T-cell (primary cell): ENCODE data around the gene P2RY8. TPM values are rescaled to one million over a fixed set of nuclear protein-coding genes. Genes with fewer than 3 reads are reported as not detected.

ENCODE experiments used
- ATAC-seq, 4 experiments: fragments of 200-7000 bp in 3 of 4; fragments of 150-1000 bp in 1 of 4; cut with Tn5 transposase; replicated peaks in 1 of 4; 1 replicate in 3 of 4; 2 replicates in 1 of 4; pipeline ENCODE4 v1.10.0; 2021; ENCODE audit warnings: moderate library complexity in 3 of 4, mild to moderate bottlenecking in 2 of 4, moderate number of reproducible peaks in 1 of 4
- CTCF ChIA-PET, 2 donors: fragments of 300-600 bp; sonication (Branson Sonifier 250); formaldehyde crosslinking; loops; one replicate each; lab custom pipeline; 2022; ENCODE audit warnings: antibody characterized with exemption in 2 of 2; lab: Charles Lee
- POLR2A ChIA-PET, 2 donors: fragments of 300-600 bp; sonication (Branson Sonifier 250); formaldehyde crosslinking; loops; one replicate each; lab custom pipeline; 2022; ENCODE audit warnings: antibody characterized with exemption in 2 of 2; lab: Charles Lee
- DNase-seq, 35 experiments: peaks; one replicate each; pipeline versions ENCODE4 v3.0.0 to v3.0.0-alpha.2; 2013 to 2023
- H3K27ac ChIP-seq: one replicate; pipeline ENCODE4 v1.5.1; 2013; ENCODE audit warnings: low read length
- H3K27me3 ChIP-seq, 2 experiments: replicated peaks in 1 of 2; 1 replicate in 1 of 2; 2 replicates in 1 of 2; pipeline versions ENCODE4 v1.6.1 to v1.7.0; 2013; ENCODE audit warnings: low read length in 1 of 2, mixed read lengths in 1 of 2; ENCODE audit not compliant: control insufficient read depth in 2 of 2, insufficient read depth in 2 of 2; ENCODE audit errors: extremely low read depth in 1 of 2
- H3K36me3 ChIP-seq, 2 donors: 1 replicate in 1 of 2; 2 replicates in 1 of 2; pipeline versions ENCODE4 v1.6.1 to v1.7.0; 2013; ENCODE audit warnings: low read length in 1 of 2; ENCODE audit not compliant: control insufficient read depth in 2 of 2, insufficient read depth in 1 of 2; ENCODE audit errors: extremely low read depth in 1 of 2
- H3K4me1 ChIP-seq, 2 experiments: 1 replicate in 1 of 2; 2 replicates in 1 of 2; pipeline versions ENCODE4 v1.6.1 to v1.7.0; 2013; ENCODE audit warnings: low read length in 2 of 2, mixed read lengths in 1 of 2; ENCODE audit not compliant: insufficient read depth in 2 of 2, control insufficient read depth in 1 of 2; ENCODE audit errors: extremely low read depth in 1 of 2
- H3K4me3 ChIP-seq, 2 donors: 1 replicate in 1 of 2; 2 replicates in 1 of 2; pipeline versions ENCODE4 v1.5.1 to v1.7.0; 2013; ENCODE audit warnings: mild to moderate bottlenecking in 2 of 2, low read length in 1 of 2, moderate library complexity in 1 of 2; ENCODE audit not compliant: control insufficient read depth in 1 of 2; ENCODE audit errors: extremely low read depth in 1 of 2
- H3K9me3 ChIP-seq: 2 replicates; pipeline ENCODE4 v1.7.0; 2013
- H3K27ac Mint-ChIP-seq, 2 donors: one replicate each; pipeline ENCODE4 v1.8.0; 2020 to 2021; ENCODE audit warnings: mild to moderate bottlenecking in 2 of 2, mixed read lengths in 2 of 2
- H3K27me3 Mint-ChIP-seq, 2 donors: one replicate each; pipeline ENCODE4 v1.8.0; 2021 to 2022; ENCODE audit warnings: mixed read lengths in 2 of 2
- H3K36me3 Mint-ChIP-seq: one replicate; pipeline ENCODE4 v1.8.0; 2021; ENCODE audit warnings: mixed read lengths
- H3K4me1 Mint-ChIP-seq, 3 donors: one replicate each; pipeline ENCODE4 v1.8.0; 2020 to 2022; ENCODE audit warnings: mixed read lengths in 3 of 3, mild to moderate bottlenecking in 1 of 3
- H3K4me3 Mint-ChIP-seq, 3 donors: one replicate each; pipeline ENCODE4 v1.8.0; 2020 to 2022; ENCODE audit warnings: mild to moderate bottlenecking in 3 of 3, mixed read lengths in 3 of 3, moderate library complexity in 3 of 3
- H3K9me3 Mint-ChIP-seq, 3 donors: one replicate each; pipeline ENCODE4 v1.8.0; 2020 to 2022; ENCODE audit warnings: mixed read lengths in 3 of 3
- WGBS: methylation state at CpG from one replicate; pipeline ENCODE4 v1.1.5; 2013; ENCODE audit warnings: missing lambda C conversion rate; ENCODE audit not compliant: insufficient coverage; 5-methylcytosine and 5-hydroxymethylcytosine counted together
- total RNA-seq, 35 experiments: library from RNA in 6 of 35; stranded (reverse) in 6 of 35; fragments of 120-200 nt in 1 of 35; gene quantifications; one replicate each; pipeline versions ENCODE4 v1.2.1 to v1.2.4 and lab custom pipeline; 2013 to 2026

Gene P2RY8
- total RNA-seq, 5 donors from 2014 or later (not counting 1 experiment from before 2014, with no cell fraction given): 114 to 219 (median 182) TPM

DNA sequence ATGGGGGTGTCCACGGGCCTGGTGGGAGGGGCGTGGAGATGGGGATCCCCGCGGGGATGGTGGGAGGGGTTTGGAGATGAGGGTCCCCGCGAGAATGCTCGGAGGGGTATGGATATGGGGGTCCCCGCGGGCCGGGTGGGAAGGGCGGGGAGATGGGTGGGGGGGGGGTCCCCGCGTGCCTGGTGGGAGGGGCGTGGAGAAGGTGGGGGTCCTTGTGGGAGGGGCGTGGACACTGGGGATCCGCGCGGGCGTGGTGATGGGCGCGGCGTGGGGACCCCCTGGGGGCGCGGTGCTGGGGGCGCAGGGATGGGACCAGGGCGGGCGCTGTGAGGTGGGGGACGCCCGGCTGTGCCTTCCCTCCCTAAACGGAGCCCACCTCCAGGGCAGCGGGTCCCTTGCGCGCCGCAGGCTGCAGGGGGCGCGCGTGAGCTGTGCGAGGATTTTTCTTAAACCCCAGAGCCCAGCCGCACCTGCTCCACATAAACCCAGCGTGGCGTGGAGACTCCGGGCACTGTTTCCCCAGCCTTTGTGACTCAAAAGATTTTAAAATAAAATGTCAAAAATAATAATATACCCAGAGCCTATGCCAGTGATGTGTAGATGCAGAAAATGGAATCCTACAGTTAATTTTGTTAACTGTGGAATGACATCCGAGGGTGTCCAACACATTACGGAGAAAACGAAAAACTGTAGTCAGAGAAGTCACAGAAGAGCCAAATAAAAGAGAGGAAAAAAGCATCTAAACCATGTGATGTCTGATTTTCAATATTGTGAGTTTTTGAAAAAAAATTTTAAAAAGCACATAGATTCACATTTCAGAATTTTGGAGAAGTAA is 82.8 kb downstream of the P2RY8 start:
- peak overlapping the region; percentile 98 for H3K27ac ChIP-seq
- peak; percentile 32 to 46 (median 40) for ATAC-seq

DNA sequence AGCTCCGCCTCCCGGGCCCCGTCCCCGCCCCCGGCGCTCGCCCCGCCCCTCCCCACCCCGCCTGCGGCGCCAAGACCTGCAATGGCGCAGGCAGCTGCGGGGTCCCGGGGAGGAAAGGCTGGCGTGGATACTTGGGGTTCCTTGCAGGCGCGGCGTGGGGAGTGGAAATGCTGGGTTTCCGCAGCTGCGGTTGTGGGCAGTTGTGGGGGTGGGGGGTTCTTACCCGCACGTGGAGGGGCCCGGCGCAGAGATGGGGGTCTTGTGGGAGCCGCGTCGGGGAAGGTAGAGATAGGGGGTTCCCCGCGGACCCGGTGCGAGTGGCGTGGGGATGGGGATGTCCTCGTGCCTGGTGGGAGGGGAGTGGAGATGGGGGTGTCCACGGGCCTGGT is 83.6 kb downstream of the P2RY8 start:
- ATAC-seq (peak; percentile 31 to 64 (median 40)), DNase-seq (peak in 28 of 35 experiments; percentile 69 to 90 (median 80))
- no peaks in the 10 kb centered on the region for H3K27me3 Mint-ChIP-seq
- peak overlapping the region; percentile 91 to 92 for H3K27ac Mint-ChIP-seq
- Histone ChIP-seq H3K36me3 (no peaks in the 10 kb centered on the region), H3K27ac (peak overlapping the region; percentile 98), H3K9me3 (no peaks in the 10 kb centered on the region), H3K4me1 (peaks cover 2 to 56% of the 10 kb centered on the region in 2 experiments), H3K27me3 (no peaks in the 10 kb centered on the region), H3K4me3 (peak overlapping the region; percentile 33 to 91)
- CTCF ChIA-PET: no interaction called here
- peak overlapping the region; percentile 75 to 86 (median 80) for H3K4me3 Mint-ChIP-seq
- H3K4me1 Mint-ChIP-seq: peaks cover 18 to 36% (median 22%) of the 10 kb centered on the region in 3 donors
- H3K36me3 Mint-ChIP-seq: peaks cover 10% of the 10 kb centered on the region
- WGBS: 0% methylated on average over 15 of the region's 34 CpGs
- H3K9me3 Mint-ChIP-seq: peaks cover 6 to 9% (median 9%) of the 10 kb centered on the region in 3 donors
- POLR2A ChIA-PET: no interaction called here

More for the DNA sequence above, 82.8 kb downstream of the P2RY8 start:
- peak overlapping the region in 1 of 2 donors; percentile 91 for H3K4me3 ChIP-seq
- DNase-seq: peak; percentile 77 to 94 (median 91)
- H3K4me3 Mint-ChIP-seq: peak overlapping the region; percentile 62 to 75 (median 70)
- H3K36me3 ChIP-seq: no peaks in the 10 kb centered on the region
- POLR2A ChIA-PET: no interaction called here
- H3K9me3 Mint-ChIP-seq: peaks cover under 1 to 1% (median 1%) of the 10 kb centered on the region in 3 donors
- peak overlapping the region; percentile 56 to 68 for H3K27ac Mint-ChIP-seq
- H3K4me1 ChIP-seq: peaks cover 2 to 55% of the 10 kb centered on the region in 2 experiments
- H3K36me3 Mint-ChIP-seq: peaks cover 3% of the 10 kb centered on the region
- H3K27me3 ChIP-seq: no peaks in the 10 kb centered on the region
- no peaks in the 10 kb centered on the region for H3K27me3 Mint-ChIP-seq
- 11% methylated on average over 19 of the region's 45 CpGs for WGBS
- CTCF ChIA-PET: no interaction called here
- peaks cover 11 to 32% (median 21%) of the 10 kb centered on the region in 3 donors for H3K4me1 Mint-ChIP-seq
- no peaks in the 10 kb centered on the region for H3K9me3 ChIP-seq

DNA sequence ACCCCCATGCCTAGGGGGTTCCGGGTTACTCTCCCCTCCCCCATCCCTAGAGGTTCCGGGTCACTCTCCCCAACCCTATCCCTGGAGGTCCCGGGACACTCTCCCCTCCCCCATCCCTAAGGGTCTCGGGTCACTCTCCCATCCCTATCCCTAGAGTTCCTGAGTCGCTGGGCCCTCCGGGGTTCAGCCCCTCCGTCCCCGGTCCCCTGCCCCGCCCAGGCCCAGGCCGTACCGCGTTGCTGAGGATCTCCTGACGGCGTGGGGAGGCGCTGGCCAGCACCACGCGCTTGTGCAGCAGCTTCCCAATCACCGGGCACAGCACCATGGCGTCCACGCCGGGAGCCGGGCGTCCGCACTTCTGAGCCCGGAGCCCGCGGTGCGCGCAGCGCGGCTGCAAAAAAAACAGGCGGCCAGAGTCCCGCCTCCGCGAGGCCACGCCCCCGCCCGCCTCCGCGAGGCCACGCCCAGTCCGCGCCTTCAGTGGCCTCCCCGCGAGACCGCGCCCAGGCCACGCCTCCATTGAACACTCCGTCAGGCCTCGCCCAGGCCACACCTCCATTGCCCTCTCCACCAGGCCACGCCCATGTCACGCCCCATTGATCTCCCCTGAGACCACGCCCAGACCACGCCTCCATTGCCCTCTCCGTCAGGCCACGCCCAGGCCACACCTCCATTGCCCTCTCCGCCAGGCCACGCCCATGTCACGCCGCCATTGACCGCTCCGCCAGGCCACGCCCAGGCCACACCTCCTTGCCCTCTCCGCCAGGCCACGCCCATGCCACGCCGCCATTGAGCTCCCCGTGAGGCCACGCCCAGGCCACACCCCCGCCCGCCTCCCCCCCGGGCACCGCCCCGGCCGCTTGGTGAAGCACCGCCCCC is 84.2 kb downstream of the P2RY8 start, which contains the start of gene ASMTL:
Gene ASMTL (minus strand): TSS at position 394 of the 879 bp plus-strand sequence. CDS start 69 bp downstream, at position 325.
- Histone ChIP-seq H3K36me3 (no peaks in the 10 kb centered on the region), H3K27ac (peak within 1 kb of the TSS; percentile 98), H3K27me3 (no peaks in the 10 kb centered on the region), H3K4me3 (peak within 1 kb of the TSS; percentile 71 to 91), H3K4me1 (peaks cover 2 to 56% of the 10 kb centered on the region in 2 experiments), H3K9me3 (no peaks in the 10 kb centered on the region)
- ChIA-PET POLR2A (no interaction called here), CTCF (no interaction called here)
- under 1% methylated on average over 65 of the region's 76 CpGs for WGBS
- peak within 1 kb of the TSS; percentile 91 to 92 for H3K27ac Mint-ChIP-seq
- peaks cover 9 to 13% (median 12%) of the 10 kb centered on the region in 3 donors for H3K9me3 Mint-ChIP-seq
- H3K27me3 Mint-ChIP-seq: no peaks in the 10 kb centered on the region
- ATAC-seq (peak; percentile 76 to 84 (median 81)), DNase-seq (peak; percentile 97 to 100 (median 100))
- peaks cover 17% of the 10 kb centered on the region for H3K36me3 Mint-ChIP-seq
- H3K4me3 Mint-ChIP-seq: peak within 1 kb of the TSS; percentile 75 to 86 (median 82)
- H3K4me1 Mint-ChIP-seq: peaks cover 18 to 39% (median 22%) of the 10 kb centered on the region in 3 donors

DNA sequence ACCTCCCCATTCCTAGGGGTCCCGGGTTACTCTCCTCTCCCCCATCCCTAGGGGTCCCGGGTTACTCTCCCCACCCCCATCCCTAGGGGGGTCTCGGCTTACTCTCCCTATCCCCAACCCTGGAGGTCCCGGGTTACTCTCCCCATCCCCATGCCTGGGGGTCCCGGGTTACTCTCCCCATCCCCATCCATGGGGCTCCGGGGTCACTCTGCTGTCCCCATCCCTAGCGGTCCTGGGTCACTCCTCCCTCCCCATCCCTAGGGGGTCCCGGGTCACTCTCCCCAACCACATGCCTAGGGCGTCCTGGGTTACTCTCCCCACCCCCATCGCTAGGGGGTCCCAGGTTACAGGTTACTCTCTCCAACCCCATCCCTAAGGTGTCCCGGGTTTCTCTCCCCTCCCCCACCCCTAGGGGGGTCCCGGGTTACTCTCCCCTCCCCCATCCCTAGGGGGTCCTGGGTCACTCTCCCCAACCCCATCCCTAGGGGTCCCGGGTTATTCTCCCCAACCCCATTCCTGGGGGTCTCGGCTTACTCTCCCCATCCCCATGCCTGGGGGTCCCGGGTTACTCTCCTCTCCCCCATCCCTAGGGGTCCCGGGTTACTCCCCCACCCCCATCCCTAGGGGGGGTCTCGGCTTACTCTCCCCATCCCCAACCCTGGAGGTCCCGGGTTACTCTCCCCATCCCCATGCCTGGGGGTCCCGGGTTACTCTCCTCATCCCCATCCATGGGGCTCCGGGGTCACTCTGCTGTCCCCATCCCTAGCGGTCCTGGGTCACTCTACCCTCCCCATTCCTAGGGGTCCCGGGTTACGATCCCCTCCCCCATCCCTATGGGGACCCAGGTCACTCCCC is 85.1 kb downstream of the P2RY8 start:
- no peak overlapping the region for H3K27ac ChIP-seq
- no peaks in the 10 kb centered on the region for H3K9me3 ChIP-seq
- Mint-ChIP-seq H3K4me1 (peaks cover 18 to 41% (median 22%) of the 10 kb centered on the region in 3 donors), H3K27ac (peak overlapping the region; percentile 27 to 87), H3K4me3 (peak overlapping the region; percentile 75 to 83 (median 82)), H3K9me3 (peaks cover 11 to 18% (median 12%) of the 10 kb centered on the region in 3 donors), H3K36me3 (peaks cover 25% of the 10 kb centered on the region), H3K27me3 (no peaks in the 10 kb centered on the region)
- no peaks in the 10 kb centered on the region for H3K27me3 ChIP-seq
- ChIA-PET POLR2A (no interaction called here), CTCF (no interaction called here)
- no peak for ATAC-seq
- DNase-seq: peak in 4 of 35 experiments; percentile 19 to 40 (median 21)
- peaks cover 2 to 51% of the 10 kb centered on the region in 2 experiments for H3K4me1 ChIP-seq
- H3K36me3 ChIP-seq: no peaks in the 10 kb centered on the region
- 37% methylated on average over 20 of the region's 23 CpGs for WGBS
- H3K4me3 ChIP-seq: peak overlapping the region; percentile 71 to 79

DNA sequence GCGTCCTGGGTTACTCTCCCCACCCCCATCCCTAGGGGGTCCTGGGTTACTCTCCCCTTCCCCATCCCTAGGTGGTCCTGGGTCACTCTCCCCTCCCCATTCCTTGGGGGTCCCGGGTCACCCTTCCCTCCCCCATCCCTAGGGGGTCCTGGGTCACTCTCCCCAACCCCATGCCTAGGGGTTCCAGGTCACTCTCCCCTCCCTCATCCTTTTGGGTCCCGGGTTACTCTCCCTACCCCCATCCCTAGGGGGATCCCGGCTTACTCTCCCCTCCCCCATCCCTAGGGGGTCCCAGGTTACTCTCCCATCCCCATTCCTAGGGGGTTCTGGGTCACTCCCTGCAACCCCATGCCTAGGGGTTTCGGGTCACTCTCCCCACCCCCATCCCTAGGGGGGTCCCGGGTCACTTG is 85.7 kb downstream of the P2RY8 start:
- Histone ChIP-seq H3K36me3 (no peaks in the 10 kb centered on the region), H3K9me3 (no peaks in the 10 kb centered on the region), H3K27ac (no peak overlapping the region), H3K4me1 (peaks cover 2 to 47% of the 10 kb centered on the region in 2 experiments), H3K4me3 (no peak overlapping the region), H3K27me3 (no peaks in the 10 kb centered on the region)
- peaks cover 12 to 18% (median 13%) of the 10 kb centered on the region in 3 donors for H3K9me3 Mint-ChIP-seq
- peaks cover 28% of the 10 kb centered on the region for H3K36me3 Mint-ChIP-seq
- WGBS: 97% methylated on average over 4 of the region's 6 CpGs
- peak in 1 of 35 experiments; percentile 8 for DNase-seq
- ATAC-seq: no peak
- ChIA-PET CTCF (no interaction called here), POLR2A (no interaction called here)
- H3K27ac Mint-ChIP-seq: peak overlapping the region in 1 of 2 donors; percentile 55
- H3K4me1 Mint-ChIP-seq: peaks cover 18 to 39% (median 22%) of the 10 kb centered on the region in 3 donors
- H3K4me3 Mint-ChIP-seq: peak overlapping the region in 1 of 3 donors; percentile 75
- H3K27me3 Mint-ChIP-seq: no peaks in the 10 kb centered on the region
